ENCODE results near the gene OR52N1. TPM values are rescaled to one million over a fixed set of nuclear protein-coding genes. Genes with fewer than 3 reads are reported as not detected.

The OR52N1 gene
- not detected for total RNA-seq

DNA sequence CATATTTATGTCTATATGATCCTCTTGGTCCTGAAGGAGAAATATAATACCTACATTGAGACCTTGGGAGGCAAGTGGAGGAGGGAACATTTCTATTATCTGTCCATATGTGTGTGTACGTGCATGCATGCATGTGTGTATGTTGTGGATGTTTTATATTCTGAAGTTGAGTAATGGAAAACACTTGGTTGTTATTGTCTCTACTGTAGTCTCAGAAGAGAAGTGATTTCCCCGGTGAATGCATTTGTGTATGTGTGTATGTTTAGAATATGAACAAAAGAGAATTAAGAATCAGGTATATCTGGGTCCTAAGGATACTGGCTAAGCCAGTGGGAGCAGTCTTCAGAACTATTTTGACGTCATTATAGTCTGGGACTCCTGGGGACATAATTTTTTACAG lies at the start of gene OR52N1:
TSS of gene OR52N1 (minus strand) at position 101 of the 400 bp plus-strand sequence. CDS start 2,449 bp downstream, outside the sequence.
- WGBS, 2 donors: 63 to 74% methylated on average over 3 of the region's 3 CpGs
- no peak for TF ChIP-seq CTCF (IDR thresholded peaks at IDR 0.05)
- TF ChIP-seq POLR2A (IDR thresholded peaks at IDR 0.05): no peak
- Histone ChIP-seq H3K4me1 (no peaks in the 10 kb centered on the region), H3K4me3 (no peak within 1 kb of the TSS), H3K27me3 (no peaks in the 10 kb centered on the region), H3K27ac (no peak within 1 kb of the TSS), H3K36me3 (replicated peaks in 1 of 2; ENCODE audit: insufficient read depth in 1 of 2, low read depth in 2 of 2) (no peaks in the 10 kb centered on the region), H3K9me3 (no peaks in the 10 kb centered on the region)
- ATAC-seq (no peak), DNase-seq (no peak)
- intact Hi-C loops (cut with DNase I): no loop called here

DNA sequence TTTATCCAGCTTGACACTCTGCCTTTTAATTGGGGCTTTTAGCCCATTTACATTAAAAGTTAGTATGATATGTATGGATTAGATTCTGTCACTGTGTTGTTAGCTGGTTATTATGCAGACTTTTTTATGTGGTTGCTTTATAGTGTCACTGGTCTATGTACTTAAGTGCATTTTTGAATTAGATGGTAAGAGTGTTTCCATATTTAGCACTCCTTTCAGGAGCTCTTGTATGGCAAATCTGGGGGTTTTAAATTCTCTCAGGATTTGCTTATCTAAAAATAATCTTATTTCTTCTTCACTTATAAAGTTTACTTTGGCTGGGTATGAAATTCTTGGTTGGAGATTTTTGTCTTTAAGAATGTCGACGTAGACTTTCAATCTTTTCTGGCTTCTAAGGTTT lies 46.6 kb upstream of the OR52N1 start:
- Histone ChIP-seq H3K27me3 (no peaks in the 10 kb centered on the region), H3K4me3 (no peak overlapping the region), H3K4me1 (no peaks in the 10 kb centered on the region), H3K9me3 (no peaks in the 10 kb centered on the region), H3K36me3 (replicated peaks in 1 of 2; ENCODE audit: insufficient read depth in 1 of 2, low read depth in 2 of 2) (no peaks in the 10 kb centered on the region), H3K27ac (no peak overlapping the region)
- intact Hi-C loops (cut with DNase I): no loop called here
- ATAC-seq: no peak
- WGBS, 2 donors: 77 to 86% methylated on average over 2 of the region's 2 CpGs
- TF ChIP-seq CTCF (IDR thresholded peaks at IDR 0.05) (no peak), POLR2A (IDR thresholded peaks at IDR 0.05) (no peak)
- no peak for DNase-seq

DNA sequence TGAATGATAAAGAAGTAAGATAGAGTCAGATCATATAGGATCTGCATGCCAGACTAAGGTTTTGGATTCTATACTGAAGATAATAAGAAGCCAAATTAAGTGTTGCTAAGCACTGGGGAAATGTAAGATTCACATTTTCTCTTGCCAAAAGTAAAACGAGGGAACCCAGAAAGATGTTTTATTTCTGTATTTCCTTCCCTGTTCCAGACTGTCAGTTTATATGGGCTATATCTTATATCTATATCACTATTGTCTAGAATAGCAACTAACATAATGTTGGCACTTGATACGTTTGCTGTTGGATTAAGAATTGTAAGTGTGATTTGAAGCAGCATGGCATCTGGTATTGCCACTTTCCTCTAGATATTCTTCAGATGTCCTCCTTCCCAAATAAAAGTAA lies 42.4 kb upstream of the OR52N1 start:
- intact Hi-C loops (cut with DNase I): no loop called here
- DNase-seq: no peak
- H3K9me3 ChIP-seq: no peaks in the 10 kb centered on the region
- H3K27me3 ChIP-seq: no peaks in the 10 kb centered on the region
- no peak for TF ChIP-seq CTCF (IDR thresholded peaks at IDR 0.05)
- no peak for TF ChIP-seq POLR2A (IDR thresholded peaks at IDR 0.05)
- H3K36me3 ChIP-seq (replicated peaks in 1 of 2; ENCODE audit: insufficient read depth in 1 of 2, low read depth in 2 of 2): no peaks in the 10 kb centered on the region
- no peak overlapping the region for H3K27ac ChIP-seq
- ATAC-seq: no peak
- no peaks in the 10 kb centered on the region for H3K4me1 ChIP-seq
- 32 to 40% methylated on average over 2 of the region's 2 CpGs for WGBS, 2 donors
- no peak overlapping the region for H3K4me3 ChIP-seq

DNA sequence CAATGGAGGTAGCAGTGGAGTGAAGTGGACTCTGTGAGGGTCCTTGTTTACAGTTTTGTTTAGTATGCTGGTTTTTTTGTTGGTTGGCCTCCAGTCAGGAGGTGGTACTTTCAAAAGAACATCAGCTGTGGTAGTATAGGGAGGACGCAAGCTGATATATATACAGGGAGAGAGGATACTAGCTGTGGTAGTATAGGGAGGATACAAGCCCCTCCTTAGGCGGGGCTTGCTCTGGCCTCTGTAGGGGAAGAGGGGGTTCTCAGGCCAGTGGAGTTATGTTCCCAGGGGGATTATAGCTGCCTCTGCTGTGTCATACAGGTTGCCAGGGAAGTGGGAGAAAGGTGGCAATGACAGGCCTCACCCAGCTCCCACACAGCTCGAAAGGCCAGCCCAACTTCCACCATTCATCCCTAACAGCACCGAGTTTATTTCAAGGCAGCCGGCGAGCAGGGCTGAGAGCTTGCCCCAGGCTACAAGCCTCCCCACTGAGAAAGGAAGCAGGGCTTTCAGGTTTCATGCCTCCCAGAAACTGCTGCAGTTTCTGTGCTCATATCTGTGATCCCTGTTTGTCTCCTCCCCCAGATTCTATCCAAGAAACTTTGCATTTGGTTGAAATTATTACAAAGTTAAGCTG lies 40.2 kb upstream of the OR52N1 start:
- Histone ChIP-seq H3K4me1 (no peaks in the 10 kb centered on the region), H3K9me3 (no peaks in the 10 kb centered on the region), H3K27me3 (no peaks in the 10 kb centered on the region), H3K36me3 (replicated peaks in 1 of 2; ENCODE audit: insufficient read depth in 1 of 2, low read depth in 2 of 2) (no peaks in the 10 kb centered on the region), H3K4me3 (no peak overlapping the region), H3K27ac (no peak overlapping the region)
- WGBS, 2 donors: 57% methylated on average over 4 to 6 of the region's 6 CpGs
- TF ChIP-seq CTCF (IDR thresholded peaks at IDR 0.05) (no peak), POLR2A (IDR thresholded peaks at IDR 0.05) (no peak)
- intact Hi-C loops (cut with DNase I): no loop called here
- ATAC-seq (no peak), DNase-seq (no peak)

GRCh38 chr11:5818245-5818886 lies 27.3 kb upstream of the OR52N1 start:
- intact Hi-C loops (cut with DNase I): no loop called here
- H3K4me1 ChIP-seq: no peaks in the 10 kb centered on the region
- TF ChIP-seq POLR2A (IDR thresholded peaks at IDR 0.05) (no peak), CTCF (IDR thresholded peaks at IDR 0.05) (no peak)
- DNase-seq (no peak), ATAC-seq (no peak)
- no peak overlapping the region for H3K4me3 ChIP-seq
- H3K9me3 ChIP-seq: no peaks in the 10 kb centered on the region
- no peaks in the 10 kb centered on the region for H3K36me3 ChIP-seq (replicated peaks in 1 of 2; ENCODE audit: insufficient read depth in 1 of 2, low read depth in 2 of 2)
- no peaks in the 10 kb centered on the region for H3K27me3 ChIP-seq
- 57 to 70% methylated on average over 1 of the region's 1 CpG for WGBS, 2 donors
- H3K27ac ChIP-seq: no peak overlapping the region

All from body of pancreas (tissue), 4 donors.